IPS DF 4.7 (cell line): ENCODE results near the gene TBX6.

Source experiments
- DNase-seq: peaks from one replicate; pipeline ENCODE4 v3.0.0-alpha.2; 2013; ENCODE audit warnings: low spot score; ENCODE audit errors: extremely low read depth

The TBX6 gene

DNA sequence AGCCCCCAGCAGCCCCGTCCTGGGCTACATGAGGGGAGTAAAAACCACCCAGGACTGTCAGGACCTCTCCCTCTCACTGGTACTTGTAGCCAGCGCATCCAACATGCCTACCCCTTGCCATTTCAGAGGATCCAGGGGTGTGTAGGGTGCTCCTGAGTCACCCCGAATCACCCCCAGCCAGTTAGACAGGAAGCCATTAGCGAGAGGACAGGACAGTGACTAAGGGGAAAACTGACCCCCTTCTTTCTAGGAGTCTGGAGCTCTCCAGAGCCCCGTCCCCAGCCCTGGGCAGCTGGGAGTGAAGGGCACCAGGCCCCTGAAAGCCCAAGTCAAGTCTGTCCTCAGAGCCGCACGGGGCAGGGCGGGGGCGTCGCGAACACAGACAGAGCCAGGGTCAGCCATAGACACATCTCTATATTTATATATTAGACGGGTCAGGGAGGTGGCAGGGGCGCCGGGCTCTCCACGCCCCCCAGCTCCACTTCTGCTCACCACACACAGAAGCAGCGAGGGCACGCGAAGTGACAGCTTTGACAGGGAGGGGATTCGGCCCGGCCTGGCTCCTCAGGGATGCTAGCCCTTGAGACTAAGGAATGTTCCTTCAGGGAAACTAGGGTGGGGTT lies 22.1 kb upstream of the TBX6 start:
- DNase-seq, result no peak

DNA sequence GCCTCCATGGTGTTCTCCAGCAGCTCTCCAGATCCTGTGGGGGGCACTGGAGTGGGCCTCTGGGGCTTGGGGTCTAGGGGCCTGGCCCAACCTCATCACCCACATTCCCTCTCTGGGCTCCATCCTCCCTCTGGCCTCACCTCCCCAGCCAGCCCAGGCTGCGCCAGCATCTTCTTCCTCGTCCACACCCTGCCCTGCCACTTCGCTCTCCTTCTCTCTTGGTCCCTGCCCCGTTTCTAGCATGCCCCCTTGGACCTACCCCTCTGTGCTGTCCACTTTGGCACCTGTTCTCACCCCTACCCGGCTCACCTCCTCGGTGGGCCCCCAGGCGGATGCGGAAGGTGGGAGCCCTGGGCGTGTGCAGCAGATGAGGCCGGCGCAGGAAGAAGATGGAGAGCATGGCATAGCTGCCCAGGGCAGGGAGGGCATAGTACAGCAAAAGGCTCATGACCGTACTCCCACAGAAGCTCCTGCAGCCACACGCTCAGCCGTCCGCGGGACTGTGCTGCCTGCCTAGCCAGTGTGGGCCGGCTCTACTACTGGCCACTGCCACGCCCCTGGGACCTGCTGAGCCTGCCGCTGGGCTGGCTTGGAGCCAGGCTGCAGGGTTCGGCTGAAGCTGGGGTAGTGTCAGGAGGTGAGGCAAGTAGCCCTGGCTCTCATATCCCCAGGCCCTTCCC lies 21.4 kb upstream of the TBX6 start, which contains the start of gene GDPD3:
Gene GDPD3, minus strand, starts transcription at position 507 of the 680 bp plus-strand sequence. Its CDS starts 59 bp downstream, at position 448.
- DNase-seq, result no peak

DNA sequence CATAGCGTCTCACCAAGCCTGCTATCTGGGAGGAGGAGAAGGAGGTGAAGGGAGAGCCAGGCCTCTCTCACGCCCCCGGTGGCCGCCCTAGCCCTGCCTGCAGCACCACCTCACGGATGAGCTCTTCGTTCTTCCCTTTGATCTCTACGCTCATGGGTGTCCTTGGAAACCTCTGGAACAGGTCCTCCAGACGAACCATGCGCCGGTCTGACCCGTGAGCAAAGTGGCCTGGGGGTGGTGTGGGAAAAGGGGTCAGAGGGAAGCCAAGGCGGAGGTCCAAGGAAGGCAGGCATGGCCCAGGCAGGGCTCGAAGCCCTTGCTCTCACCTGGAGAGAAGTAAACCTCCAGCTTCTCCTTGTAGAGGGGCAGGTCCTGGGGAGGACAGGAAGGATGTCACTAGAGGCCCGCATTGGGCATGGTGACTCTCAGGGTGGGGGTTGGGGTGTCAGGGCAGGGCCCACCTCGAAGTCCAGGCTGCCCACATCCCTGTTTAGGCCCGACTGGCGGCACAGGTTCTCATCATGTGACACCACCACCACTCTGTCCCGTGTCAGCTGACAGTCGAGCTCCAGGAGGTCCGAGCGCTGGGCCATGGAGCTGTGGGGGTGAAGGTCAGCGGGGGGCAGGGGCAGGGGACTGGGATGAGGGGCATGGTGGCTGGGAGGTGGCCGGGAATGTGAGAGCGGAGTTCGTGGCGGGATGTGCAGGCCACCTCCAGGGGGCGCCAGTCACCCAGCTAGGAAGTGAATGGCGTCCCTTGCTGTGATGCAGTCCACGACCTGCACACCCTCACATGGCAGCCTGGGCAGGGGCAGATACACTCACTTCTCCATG lies 20.7 kb upstream of the TBX6 start:
- no peak for DNase-seq

DNA sequence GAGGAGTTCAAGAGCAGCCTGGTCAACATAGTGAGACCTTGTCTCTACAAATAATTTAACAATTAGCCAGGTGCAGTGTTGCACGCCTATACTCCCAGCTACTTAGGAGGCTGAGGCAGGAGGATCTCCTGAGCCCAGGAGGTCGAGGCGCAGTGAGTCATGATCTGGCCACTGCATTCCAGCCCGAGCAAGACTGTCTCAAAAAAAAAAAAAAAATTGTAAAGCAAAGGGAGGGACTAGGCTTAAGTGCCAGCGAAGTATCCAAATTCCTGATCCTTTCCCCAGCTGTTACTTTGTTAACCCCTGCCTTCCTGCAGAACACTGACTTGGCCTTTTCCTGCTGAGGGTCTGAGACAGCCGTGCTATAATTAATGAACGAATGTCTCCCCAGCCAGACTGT lies 18.9 kb upstream of the TBX6 start:
- no peak for DNase-seq

DNA sequence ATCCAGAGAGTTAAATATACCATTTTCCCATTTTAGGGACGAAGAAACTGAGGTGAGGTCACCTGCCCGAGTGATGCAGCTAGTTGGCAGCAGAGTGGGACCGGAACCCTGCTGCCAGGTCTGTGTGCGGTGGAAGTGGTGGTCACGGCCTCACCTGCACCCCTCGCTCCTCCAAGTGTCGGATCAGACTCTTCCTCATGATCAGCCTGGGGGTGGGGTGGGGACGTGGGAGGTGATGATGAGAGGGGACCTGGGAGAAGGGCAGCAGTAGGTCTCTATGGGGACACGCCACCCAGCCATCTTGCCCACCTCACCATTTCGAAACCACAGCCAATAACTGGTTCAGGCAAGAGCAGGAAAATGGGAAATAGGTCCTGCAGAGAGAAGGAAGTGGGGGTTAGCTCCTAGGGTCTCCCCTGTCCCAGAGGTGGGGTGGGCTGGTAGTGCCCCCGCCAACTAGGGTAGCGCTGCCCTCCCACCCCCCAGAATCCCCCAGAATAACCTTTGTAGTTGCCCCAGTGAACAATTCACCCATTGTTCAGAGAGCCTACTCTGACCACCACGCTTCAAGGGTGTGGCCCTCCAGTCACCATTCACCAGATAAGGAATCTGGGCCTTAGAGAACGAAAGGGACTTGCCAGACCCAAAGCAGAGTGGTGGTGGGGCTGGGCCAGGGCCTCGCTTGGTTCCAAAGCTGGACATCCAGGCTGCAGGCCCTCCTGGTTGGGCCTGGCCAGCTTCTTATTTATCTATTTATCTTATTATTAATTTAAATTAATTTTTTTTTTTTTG lies 16.5 kb upstream of the TBX6 start:
- no peak for DNase-seq

DNA sequence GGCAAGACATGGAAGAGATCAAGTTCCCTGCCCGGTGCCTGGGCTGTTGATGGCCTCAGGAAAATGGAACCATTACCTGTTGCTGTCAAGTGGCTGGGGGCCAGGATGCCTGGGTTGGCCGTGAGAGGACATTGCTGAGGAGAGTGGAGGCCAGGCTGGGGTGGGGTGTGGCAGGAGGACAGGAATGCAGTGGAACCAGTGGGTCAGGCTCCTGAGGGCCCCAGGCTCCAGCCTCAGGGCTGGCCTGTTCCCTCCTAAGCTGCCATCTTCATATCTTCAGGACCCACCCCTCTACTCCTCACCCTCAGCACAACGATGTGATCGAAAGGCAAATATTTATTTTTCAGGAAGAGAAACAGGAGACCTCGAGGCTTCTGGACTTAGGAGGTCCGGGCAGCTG lies 12.8 kb upstream of the TBX6 start:
- no peak for DNase-seq

DNA sequence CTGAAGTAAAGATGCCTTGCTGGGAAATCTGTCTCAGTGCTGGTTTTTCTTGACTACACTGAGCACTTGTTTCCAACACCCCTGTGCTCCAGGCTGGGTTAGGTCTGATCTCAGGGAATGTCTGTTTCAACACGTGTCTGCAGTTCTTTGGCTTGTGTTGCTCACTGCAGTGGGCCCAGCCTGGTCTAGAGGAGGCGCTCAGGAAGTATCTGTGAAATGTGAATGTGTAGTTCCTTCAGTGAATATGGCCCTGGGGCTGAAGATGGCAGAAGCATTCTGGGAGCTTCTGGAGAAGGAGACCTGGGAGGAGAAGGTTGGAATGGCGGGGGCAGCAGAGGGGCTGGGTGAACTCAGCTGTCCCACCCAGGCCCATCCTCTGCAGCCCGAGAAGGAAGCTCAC lies 12.4 kb upstream of the TBX6 start:
- DNase-seq, result no peak

DNA sequence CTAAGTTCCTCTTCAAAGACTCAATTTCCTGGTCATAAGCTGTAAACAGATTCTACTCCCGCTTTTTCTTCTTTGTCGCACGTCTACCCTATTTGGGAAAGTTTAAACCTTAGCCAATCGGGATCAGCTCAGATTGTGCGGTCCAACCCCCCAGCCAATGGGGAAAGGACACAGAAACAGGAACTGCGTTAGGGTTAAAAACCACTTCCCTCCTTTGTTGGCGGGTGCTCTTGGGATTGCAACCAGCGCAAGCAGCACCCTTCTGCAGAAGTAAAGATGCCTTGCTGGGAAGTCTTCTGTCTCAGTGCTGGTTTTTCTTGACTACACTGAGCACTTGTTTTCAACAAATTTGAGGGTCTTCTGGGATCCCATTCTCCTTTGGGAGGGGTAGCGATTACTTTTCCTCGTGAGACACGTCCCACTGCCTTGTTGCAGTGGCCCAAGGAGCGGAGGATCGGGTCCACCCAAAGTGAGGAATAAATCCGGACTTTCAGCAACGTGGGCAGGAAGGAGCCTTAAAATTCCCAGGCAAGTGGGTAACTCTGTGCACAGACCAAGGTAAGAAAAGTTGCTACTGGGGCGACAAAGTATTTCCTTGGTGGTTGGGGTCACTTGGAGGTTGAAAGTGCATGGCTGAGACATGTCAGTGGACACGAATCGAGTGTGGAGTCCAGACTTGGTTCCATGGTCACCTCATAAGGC lies 5.3 kb upstream of the TBX6 start:
- DNase-seq, result no peak

DNA sequence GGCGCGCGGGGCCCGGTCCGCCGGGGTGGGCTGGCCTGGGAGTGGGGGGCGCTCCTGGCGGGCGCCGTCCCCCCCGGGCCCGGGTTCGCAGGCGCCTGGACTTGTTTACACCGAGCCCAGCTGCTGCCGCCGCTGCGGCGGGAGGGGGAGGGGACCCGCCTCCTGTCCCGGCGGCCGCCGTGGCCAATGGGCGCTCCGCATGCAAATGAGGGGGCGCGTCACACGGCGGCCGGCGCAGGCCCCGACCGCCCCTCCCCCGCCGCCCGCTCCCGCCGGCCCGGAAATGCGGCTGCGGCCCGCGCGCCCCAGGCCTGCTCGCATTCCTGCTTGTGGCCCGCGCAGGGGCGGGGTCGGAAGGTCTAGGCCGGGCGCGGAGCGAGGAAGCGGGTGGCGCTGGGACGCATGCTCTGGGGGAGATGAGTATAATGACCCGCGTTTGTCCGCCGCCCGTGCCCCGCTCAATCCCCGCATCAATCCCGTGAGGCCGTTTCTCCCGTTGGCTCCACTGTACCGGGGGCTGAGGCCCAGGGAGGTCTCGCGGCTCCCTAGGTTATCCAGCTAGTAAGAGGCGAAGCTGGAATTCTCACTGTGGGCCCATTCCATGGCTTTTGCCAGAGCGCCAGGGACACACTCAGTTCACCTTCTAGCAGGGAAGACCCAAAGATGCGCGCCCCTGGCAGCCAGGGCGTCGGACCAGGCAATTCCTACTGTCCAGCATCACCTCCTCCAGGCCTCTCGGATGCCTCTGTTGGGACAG lies 4.6 kb upstream of the TBX6 start, which contains the start of gene YPEL3:
Gene YPEL3, minus strand, starts transcription at position 109 of the 757 bp plus-strand sequence. CDS start 731 bp downstream, outside the sequence.
- no peak for DNase-seq

DNA sequence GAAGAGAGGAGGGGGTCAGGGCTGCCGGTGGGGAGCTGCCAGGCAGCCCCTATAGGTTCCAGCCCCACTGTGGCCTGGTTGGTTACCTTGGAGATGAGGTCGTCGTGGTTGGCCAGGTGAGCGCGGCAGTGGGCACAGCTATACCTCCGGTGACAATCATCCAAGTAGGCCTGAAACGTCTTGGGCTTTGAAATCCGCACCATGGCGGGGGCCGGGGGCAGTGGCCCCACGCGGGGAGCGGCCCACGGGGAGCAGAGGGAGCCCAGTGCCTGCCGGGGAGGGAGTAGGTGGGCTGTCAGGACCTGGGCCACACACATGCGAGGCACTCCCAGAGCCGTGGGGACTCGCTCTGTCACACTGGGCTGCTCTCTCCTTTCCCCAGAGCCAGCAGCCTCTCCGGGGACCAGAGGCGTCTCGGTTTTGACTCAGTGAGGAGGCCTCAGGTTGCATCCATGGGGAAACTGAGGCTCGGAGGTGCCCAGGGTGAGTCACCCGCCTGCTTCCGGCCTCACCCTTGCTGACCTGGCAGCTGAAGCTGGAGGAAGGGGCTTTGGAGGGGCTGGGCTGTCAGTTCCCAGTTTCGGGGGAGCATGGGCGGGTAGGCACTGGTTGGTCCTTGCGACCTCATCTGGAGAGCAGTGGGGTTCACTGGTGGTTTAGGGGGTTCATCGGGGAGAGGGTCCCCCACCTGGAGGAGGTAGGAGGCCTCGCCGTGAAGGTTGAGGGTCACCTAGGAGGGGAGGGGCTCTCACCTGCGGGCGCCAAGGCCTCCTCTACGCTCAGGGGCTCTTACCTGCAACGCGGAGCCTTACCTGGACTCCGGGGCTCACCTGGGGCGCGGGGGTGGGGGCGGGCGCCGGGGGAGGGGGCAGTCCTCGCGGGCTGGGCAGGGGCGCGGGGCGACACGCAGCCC lies 3.7 kb upstream of the TBX6 start:
- DNase-seq, result no peak

DNA sequence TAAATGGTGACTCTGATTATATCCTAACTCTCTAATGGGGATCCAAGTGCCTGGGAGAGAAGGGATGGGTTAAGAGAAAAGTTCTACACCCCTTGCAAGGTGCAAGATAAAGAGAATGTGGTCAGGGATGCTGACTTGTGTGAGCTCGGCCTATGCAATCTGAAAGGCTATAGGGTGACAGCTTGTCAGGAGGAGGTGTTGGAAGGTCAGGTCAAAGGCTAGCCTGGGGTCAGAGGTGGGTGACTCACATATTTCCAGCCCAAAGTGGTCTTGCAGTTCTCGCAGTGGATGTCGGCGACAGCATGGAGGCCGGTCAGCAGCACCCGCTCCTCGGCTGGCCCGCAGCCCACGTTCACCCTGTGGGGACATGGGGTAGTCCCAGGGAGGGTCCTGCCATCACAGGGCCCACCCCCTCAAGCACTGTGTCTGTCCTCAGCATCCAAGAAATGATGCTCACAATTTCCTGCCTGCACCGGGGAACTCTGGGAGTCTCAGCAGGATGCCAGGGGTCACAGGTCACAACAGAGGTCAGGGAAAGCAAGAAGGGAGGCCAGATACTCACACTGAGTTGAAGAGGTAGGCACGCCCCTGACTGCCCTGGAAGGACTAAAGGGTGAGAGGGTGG lies 2.9 kb upstream of the TBX6 start:
- DNase-seq, result no peak

DNA sequence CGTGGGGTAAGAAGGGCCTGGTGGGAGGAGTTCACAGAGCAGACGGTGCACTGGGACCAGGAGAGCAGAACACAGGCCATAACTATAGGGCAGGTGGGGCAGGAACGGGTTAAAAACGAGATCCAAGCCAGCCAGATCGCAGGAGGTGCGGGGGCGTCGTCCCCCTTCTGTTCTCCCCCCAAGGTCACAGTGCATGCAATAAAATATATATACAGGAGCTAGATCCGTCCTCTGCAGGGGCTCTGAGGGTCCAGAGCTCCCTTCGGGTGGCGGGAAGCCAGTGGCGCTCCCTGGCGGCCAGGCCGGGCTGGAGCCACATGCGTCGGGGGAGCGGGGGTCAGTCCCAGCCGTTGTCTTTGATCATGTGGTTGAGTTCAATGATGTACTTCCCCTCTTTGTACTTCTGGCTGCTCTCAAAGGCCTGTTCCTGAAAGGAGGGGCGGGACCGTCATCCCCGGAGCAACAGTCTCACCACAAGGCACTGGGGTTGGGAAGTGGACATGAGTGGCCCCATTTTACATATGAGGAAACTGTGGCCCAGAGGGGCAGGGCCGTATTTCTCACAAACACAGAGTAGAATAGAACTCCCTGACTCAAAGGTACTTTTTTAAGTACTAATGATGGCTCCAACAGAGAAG lies 768 bp upstream of the TBX6 start:
- no peak for DNase-seq

DNA sequence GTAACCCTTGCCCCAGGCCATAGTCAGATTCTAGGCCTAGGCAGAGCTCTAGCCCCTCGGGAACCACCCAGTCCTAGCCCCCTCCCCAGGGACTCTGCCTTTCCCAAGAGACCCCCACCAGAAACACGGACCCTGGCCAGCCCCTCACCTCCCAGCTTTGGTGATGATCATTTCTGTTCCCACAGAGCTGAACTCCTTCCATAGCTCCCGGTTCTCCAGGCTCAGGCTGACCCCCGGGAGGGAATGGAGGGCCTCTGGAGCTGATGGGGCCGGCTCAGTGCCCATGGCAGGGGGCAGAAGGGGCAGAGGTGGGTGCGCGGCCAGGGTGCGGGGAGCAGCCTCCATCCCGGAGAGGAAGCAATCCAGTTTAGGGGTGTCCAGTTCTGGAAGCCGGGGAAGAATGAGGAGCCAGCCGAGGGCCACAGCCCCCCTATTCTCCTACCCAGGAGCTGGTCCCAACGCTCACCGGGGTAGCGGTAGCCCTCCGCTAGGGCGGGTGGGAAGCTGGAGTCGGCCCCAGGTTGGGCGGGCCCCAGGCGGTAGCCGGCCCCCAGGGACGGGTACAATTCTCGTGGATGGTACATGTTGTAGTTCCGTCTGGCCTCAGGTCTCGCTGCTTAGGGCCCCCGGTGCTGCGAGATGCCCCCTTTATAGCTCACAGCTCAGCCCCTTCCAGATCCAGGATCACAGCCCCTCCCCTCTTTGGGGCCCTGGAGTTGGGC lies 953 bp downstream of the TBX6 start:
- no peak for DNase-seq

DNA sequence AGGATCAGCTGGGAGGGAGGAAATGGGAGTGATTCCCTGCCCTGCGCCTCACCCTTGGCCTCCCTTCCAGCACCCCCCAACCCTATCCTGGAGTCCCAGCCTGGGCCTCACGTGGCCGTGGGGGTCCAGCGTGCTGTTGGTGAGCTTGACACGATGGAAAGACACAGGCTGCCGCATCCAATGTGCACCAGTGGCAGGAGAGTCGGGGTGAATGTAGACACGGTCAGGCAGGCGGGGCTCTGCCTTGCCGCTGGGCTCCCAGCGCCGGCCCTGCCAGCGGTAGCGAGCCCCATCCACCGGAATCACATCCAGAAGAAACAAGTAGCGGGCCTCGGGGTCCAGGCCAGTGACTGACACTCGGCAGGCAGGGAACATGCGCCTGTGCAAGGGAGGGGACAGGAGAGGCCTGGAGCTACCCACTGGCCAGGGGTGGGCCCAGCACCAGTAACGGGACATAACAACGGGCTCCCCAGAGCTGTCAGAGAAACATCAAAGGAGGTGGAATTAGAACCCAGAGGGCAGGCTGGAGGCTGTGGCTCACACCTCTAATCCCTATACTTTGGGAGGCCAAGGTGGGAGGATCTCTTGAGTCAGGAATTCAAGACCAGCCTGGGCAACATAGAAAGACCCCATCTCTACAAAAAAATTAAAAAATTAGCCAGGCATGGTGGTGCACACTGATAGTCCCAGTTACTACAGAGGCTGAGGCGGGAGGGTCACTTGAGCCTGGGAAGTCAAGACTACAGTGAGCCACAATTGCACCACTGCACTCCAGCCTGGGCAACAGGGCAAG lies 2.7 kb downstream of the TBX6 start:
- DNase-seq, result no peak

DNA sequence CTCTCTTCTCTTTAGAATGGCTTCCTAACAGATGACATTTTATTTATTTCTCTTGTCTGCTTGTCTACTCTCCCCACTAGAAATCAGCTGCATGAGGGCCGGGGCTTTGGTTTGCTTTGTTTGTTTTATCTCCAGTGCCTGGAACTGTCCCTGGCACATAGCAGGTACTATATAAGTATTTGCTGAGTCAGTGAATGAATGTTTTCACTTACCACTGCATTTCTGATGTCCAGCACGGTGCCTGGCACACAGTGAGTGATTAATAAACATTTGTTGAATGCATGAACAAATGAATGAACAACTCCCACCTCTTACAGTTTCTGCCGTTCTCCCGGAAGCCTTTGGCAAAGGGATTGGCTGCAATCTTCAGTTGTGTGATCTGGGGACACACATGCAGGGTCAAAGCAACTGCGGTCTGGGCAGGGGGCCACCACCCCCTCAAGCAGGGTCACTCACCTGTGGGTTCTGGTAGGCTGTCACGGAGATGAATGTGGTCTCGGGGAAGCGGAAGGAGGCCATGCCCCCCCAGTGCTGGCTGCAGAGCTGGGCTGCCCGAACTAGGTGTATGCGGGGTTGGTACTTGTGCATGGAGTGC lies 3.4 kb downstream of the TBX6 start:
- no peak for DNase-seq

DNA sequence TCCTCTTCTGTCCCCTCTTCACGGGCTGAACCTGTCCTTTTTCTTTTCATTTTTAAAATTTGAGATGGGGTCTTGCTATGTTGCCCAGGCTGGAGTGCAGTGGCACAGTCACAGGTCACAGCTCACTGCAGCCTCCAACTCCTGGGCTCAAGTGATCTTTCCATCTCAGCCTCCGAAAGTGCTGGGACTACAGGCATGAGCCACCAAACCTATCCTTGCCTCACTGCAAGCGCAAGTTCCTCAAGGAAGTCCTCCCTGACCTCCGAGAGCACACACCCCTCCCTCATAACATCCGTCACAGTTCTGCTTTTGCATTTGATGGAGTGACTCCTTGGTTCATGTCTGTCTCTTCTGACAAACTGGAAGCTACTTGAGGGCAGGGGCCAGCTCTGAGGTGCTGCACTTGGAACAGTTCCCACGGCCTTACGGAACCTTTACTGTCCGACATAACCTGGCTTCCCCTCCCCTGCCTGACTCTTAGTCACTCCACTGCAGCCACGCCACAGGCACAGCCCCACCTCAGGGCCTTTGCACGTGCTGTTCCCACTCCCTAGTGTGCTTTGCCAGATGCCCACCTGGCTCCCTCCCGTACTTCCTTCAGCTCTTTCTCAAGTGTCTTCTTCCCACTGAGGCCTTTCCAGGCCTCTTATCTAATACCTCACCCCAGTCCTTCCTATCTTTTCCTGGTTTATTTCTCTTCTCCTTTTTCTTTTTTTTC lies 4.4 kb downstream of the TBX6 start:
- DNase-seq, result no peak
